ENCODE measurements around the gene CREM.

CREM gene

DNA sequence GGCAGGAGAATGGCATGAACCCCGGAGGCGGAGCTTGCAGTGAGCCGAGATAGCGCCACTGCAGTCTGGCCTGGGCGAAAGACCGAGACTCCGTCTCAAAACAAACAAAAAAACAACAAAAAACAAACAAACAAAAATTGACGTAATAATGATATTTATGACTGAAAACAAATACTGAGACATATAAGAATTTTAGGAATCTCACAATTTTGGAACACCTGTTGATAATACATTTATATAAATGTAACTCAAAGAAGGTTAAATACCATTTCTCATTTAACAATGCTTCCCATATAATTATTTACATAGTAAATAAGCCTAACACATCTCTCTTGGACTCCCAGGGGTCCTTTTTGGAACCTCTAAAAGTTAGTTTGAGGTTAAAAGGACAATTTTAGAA, 107.4 kb downstream of the CREM start:
- H3K27ac ChIP-seq (ENCODE audit: low read depth, low read length) = no peak overlapping the region
- no peaks in the 10 kb centered on the region for H3K36me3 ChIP-seq (ENCODE audit: control insufficient read depth, insufficient read depth, low read length)
- H3K4me3 ChIP-seq (ENCODE audit: low read depth, low read length) = no peak overlapping the region
- no peaks in the 10 kb centered on the region for H3K9me3 ChIP-seq (ENCODE audit: control insufficient read depth, insufficient read depth, low read depth, low read length)
- H3K9ac ChIP-seq (ENCODE audit: low read length) = no peak overlapping the region
- peaks cover 3% of the 10 kb centered on the region; the same call in 1 of the 2 replicates for H3K4me1 ChIP-seq (ENCODE audit: control insufficient read depth, insufficient read depth, low read length)
- H3K27me3 ChIP-seq (ENCODE audit: control insufficient read depth, insufficient read depth, low read length) = no peaks in the 10 kb centered on the region

GRCh38 chr10:35236739-35237138, 110.1 kb downstream of the CREM start:
- no peaks in the 10 kb centered on the region for H3K36me3 ChIP-seq (ENCODE audit: control insufficient read depth, insufficient read depth, low read length)
- H3K27me3 ChIP-seq (ENCODE audit: control insufficient read depth, insufficient read depth, low read length) = no peaks in the 10 kb centered on the region
- no peak overlapping the region for H3K27ac ChIP-seq (ENCODE audit: low read depth, low read length)
- H3K9me3 ChIP-seq (ENCODE audit: control insufficient read depth, insufficient read depth, low read depth, low read length) = no peaks in the 10 kb centered on the region
- H3K4me3 ChIP-seq (ENCODE audit: low read depth, low read length) = no peak overlapping the region
- no peaks in the 10 kb centered on the region for H3K4me1 ChIP-seq (ENCODE audit: control insufficient read depth, insufficient read depth, low read length)
- no peak overlapping the region for H3K9ac ChIP-seq (ENCODE audit: low read length)

DNA sequence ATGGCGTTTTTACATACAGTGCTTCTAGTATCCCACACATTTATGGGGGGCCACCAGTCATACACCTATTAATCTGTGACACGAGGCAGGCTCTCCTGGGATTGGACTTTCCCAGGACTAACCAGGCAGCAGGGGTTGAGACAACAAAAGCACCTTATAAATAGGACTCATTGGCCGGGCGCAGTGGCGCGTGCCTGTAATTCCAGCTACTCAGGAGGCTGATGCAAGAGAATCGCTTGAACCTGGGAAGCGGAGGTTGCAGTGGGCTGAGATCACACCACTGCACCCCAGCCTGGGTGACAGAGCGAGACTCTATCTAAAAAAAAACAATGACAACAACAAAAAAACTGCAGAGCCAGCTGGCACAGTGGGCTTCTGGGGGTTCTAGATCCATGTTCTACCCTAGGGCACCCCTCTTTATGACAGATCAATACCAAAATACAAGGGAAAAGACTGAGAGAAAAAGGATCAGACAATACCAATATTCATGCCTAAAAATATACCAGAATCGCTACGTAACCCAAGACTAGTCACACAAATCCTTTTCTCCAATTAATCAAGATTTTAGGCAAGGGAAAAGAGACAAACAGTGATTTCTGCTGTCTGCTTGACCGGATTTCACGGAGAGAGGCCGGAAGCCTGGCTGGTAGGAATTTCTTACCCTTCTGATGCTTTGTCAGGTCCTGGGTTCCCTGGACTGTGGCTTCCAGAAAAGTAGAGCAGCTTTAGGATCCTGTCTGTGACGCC, 111.3 kb downstream of the CREM start:
- Histone ChIP-seq H3K36me3 (ENCODE audit: control insufficient read depth, insufficient read depth, low read length) (no peaks in the 10 kb centered on the region), H3K27me3 (ENCODE audit: control insufficient read depth, insufficient read depth, low read length) (no peaks in the 10 kb centered on the region), H3K9me3 (ENCODE audit: control insufficient read depth, insufficient read depth, low read depth, low read length) (no peaks in the 10 kb centered on the region), H3K9ac (ENCODE audit: low read length) (no peak overlapping the region), H3K4me1 (ENCODE audit: control insufficient read depth, insufficient read depth, low read length) (no peaks in the 10 kb centered on the region), H3K27ac (ENCODE audit: low read depth, low read length) (no peak overlapping the region), H3K4me3 (ENCODE audit: low read depth, low read length) (no peak overlapping the region)

DNA sequence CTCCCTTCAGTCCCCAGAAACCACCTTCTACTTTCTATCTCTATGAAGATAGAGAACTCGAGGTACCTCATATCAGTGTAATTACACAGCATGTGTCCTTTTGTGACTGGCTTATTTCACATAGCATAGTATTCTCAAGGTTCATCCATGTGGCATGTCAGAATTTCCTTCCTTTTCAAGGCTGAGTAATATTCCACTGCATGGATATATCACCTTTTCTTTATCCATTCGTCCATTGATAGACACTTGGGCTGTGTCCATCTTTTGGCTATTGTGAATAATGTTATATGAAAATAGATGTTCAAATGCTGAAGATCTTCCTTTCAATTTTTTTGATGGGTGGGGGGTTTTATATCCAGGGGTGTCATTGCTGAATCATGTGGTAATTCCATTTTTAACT, 117.9 kb downstream of the CREM start:
- Histone ChIP-seq H3K9me3 (ENCODE audit: control insufficient read depth, insufficient read depth, low read depth, low read length) (no peaks in the 10 kb centered on the region), H3K4me3 (ENCODE audit: low read depth, low read length) (no peak overlapping the region), H3K9ac (ENCODE audit: low read length) (no peak overlapping the region), H3K36me3 (ENCODE audit: control insufficient read depth, insufficient read depth, low read length) (no peaks in the 10 kb centered on the region), H3K4me1 (ENCODE audit: control insufficient read depth, insufficient read depth, low read length) (no peaks in the 10 kb centered on the region), H3K27me3 (ENCODE audit: control insufficient read depth, insufficient read depth, low read length) (no peaks in the 10 kb centered on the region), H3K27ac (ENCODE audit: low read depth, low read length) (no peak overlapping the region)

GRCh38 chr10:35246770-35247343, 120.2 kb downstream of the CREM start:
- no peak overlapping the region for H3K9ac ChIP-seq (ENCODE audit: low read length)
- H3K4me3 ChIP-seq (ENCODE audit: low read depth, low read length) = no peak overlapping the region
- H3K27ac ChIP-seq (ENCODE audit: low read depth, low read length) = no peak overlapping the region
- no peaks in the 10 kb centered on the region for H3K9me3 ChIP-seq (ENCODE audit: control insufficient read depth, insufficient read depth, low read depth, low read length)
- H3K4me1 ChIP-seq (ENCODE audit: control insufficient read depth, insufficient read depth, low read length) = no peaks in the 10 kb centered on the region
- no peaks in the 10 kb centered on the region for H3K36me3 ChIP-seq (ENCODE audit: control insufficient read depth, insufficient read depth, low read length)
- no peaks in the 10 kb centered on the region for H3K27me3 ChIP-seq (ENCODE audit: control insufficient read depth, insufficient read depth, low read length)

DNA sequence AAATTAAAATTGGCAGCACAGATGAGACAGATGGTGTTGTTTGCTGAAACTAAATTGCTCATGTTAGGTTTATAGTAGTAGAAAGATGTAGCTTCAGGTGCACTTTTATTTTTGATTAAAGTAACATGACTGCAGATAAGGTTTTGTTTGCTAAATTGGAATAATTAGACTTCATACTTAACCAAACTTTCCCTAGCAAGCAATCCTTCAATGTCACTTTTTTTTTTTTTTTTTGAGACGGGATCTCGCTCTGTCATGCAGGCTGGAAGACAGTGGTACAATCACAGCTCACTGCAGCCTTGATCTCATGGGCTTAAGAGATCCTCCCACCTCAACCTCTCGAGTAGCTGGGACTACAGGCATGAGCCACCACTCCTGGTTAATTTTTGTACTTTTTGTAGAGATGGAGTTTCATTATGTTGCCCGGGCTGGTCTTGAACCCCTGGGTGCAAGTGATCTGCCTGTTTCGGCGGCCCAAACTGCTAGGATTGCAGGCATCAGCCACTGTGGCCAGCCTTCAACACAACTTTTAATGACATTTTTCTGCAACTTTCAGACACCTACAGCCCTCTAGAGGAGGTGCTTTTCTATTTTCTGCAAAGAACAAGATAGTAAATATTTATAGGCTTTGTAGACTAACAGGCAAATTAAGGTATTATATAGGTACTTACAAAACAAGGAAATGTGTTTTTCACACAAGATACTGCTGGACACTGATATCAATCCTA, 124.9 kb downstream of the CREM start:
- no peak overlapping the region for H3K27ac ChIP-seq (ENCODE audit: low read depth, low read length)
- no peaks in the 10 kb centered on the region for H3K4me1 ChIP-seq (ENCODE audit: control insufficient read depth, insufficient read depth, low read length)
- no peaks in the 10 kb centered on the region for H3K36me3 ChIP-seq (ENCODE audit: control insufficient read depth, insufficient read depth, low read length)
- no peaks in the 10 kb centered on the region for H3K9me3 ChIP-seq (ENCODE audit: control insufficient read depth, insufficient read depth, low read depth, low read length)
- H3K4me3 ChIP-seq (ENCODE audit: low read depth, low read length) = no peak overlapping the region
- no peak overlapping the region for H3K9ac ChIP-seq (ENCODE audit: low read length)
- H3K27me3 ChIP-seq (ENCODE audit: control insufficient read depth, insufficient read depth, low read length) = no peaks in the 10 kb centered on the region

GRCh38 chr10:35257057-35257983, 130.7 kb downstream of the CREM start:
- Histone ChIP-seq H3K9me3 (ENCODE audit: control insufficient read depth, insufficient read depth, low read depth, low read length) (peaks cover 7% of the 10 kb centered on the region), H3K9ac (ENCODE audit: low read length) (no peak overlapping the region), H3K4me3 (ENCODE audit: low read depth, low read length) (no peak overlapping the region), H3K4me1 (ENCODE audit: control insufficient read depth, insufficient read depth, low read length) (no peaks in the 10 kb centered on the region), H3K36me3 (ENCODE audit: control insufficient read depth, insufficient read depth, low read length) (no peaks in the 10 kb centered on the region), H3K27ac (ENCODE audit: low read depth, low read length) (no peak overlapping the region), H3K27me3 (ENCODE audit: control insufficient read depth, insufficient read depth, low read length) (no peaks in the 10 kb centered on the region)

DNA sequence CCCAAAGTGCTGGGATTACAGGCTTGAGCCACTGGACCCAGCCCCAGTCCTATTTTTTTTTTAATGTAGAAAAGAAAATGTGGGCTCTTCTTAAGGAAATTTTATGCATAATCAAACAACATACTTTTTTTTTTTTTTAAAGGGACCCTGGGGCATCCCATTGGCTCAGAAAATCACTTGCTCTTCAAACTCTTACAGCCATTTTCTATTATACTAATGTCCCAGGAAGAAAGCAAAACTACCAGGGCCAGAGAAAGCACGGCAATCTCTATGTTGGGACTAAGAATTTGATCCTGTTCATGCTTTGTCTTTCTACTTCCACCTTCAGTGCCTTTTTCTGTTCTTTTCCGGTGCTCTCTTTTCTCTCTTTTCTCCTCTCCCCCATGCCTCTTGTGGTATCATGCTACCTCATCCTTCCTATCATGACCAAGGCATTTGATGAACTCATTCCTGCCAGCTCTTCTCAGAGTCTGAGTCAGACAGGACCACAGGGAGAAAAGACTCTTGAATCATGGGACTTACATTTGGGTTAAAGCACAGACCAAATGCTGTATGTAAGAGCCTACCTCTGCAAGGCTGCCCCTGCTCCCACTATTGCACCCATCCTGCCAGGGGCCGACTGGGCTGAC, 133.2 kb downstream of the CREM start:
- H3K9me3 ChIP-seq (ENCODE audit: control insufficient read depth, insufficient read depth, low read depth, low read length) = peaks cover 7% of the 10 kb centered on the region
- no peak overlapping the region for H3K4me3 ChIP-seq (ENCODE audit: low read depth, low read length)
- no peaks in the 10 kb centered on the region for H3K36me3 ChIP-seq (ENCODE audit: control insufficient read depth, insufficient read depth, low read length)
- no peak overlapping the region for H3K9ac ChIP-seq (ENCODE audit: low read length)
- H3K27ac ChIP-seq (ENCODE audit: low read depth, low read length) = no peak overlapping the region
- no peaks in the 10 kb centered on the region for H3K4me1 ChIP-seq (ENCODE audit: control insufficient read depth, insufficient read depth, low read length)
- no peaks in the 10 kb centered on the region for H3K27me3 ChIP-seq (ENCODE audit: control insufficient read depth, insufficient read depth, low read length)

GRCh38 chr10:35262436-35262835, 135.8 kb downstream of the CREM start:
- H3K27ac ChIP-seq (ENCODE audit: low read depth, low read length) = no peak overlapping the region
- no peaks in the 10 kb centered on the region for H3K4me1 ChIP-seq (ENCODE audit: control insufficient read depth, insufficient read depth, low read length)
- H3K9ac ChIP-seq (ENCODE audit: low read length) = no peak overlapping the region
- peaks cover 5% of the 10 kb centered on the region for H3K9me3 ChIP-seq (ENCODE audit: control insufficient read depth, insufficient read depth, low read depth, low read length)
- H3K27me3 ChIP-seq (ENCODE audit: control insufficient read depth, insufficient read depth, low read length) = no peaks in the 10 kb centered on the region
- no peak overlapping the region for H3K4me3 ChIP-seq (ENCODE audit: low read depth, low read length)
- no peaks in the 10 kb centered on the region for H3K36me3 ChIP-seq (ENCODE audit: control insufficient read depth, insufficient read depth, low read length)

Measured in HUES6 (cell line).